LNCAP (cell line): Measurements from ENCODE around the gene HSFX4.

Experiments
- CTCF ChIP-seq: fragments of 450-650 bp; IDR thresholded peaks from 2 replicates; pipeline ENCODE4 v1.5.1; 2017; ENCODE audit warnings: mild to moderate bottlenecking

Gene HSFX4

DNA sequence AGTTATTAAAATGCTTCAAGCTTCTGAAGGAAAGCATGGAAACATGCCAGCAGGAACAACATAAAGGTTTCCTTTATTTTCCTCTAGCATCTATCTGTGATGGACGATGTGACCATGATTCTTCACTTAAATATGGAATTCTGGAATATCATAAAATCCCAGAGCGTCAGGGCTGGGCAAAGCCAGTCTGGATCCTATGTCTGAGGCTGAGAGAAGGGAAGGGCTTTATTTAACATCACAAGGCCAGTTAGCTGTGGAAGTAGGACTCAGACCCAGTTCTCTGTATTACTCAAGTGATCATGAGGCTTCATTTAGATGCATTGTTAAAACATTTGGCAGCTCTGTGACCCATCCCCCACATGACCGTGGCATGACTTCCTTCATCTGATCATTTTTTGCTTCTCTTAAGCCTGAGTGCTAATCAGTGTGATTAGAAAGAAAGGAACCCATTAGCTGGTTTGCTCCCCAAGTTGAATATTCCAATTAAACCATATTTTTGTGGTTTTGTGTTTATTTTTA lies 49.8 kb downstream of the HSFX4 start:
- TF ChIP-seq CTCF, result no peak
